Spleen (tissue), 7 donors: Measurements from ENCODE around the gene RNF19B.

Experiments
- POLR2A ChIP-seq, 3 donors: fragments of 450-650 bp; IDR thresholded peaks; one replicate each; pipeline ENCODE4 v1.5.1; 2017; ENCODE audit warnings: antibody characterized with exemption in 3 of 3, mild to moderate bottlenecking in 1 of 3
- POLR2AphosphoS5 ChIP-seq, 3 donors: sonication (generic); formaldehyde crosslinking; IDR thresholded peaks; one replicate each; pipeline ENCODE4 v1.5.1; 2017; ENCODE audit warnings: antibody characterized with exemption in 3 of 3
- TF ChIP-seq, protein P1 (sequence below), 11 experiments: fragments of 200-600 bp in 7 of 11; fragments of 450-650 bp in 4 of 11; sonication (generic) in 4 of 11; IDR thresholded peaks in 8 of 11; conservative IDR thresholded peaks in 3 of 11; 1 replicate in 7 of 11; 2 replicates in 4 of 11; pipeline versions ENCODE4 v1.4.0 to v1.8.0; 2016 to 2021; ENCODE audit warnings: antibody characterized with exemption in 11 of 11, inconsistent platforms in 4 of 11, mild to moderate bottlenecking in 1 of 11
- donor health status: DM: no; HTN: no; CAD: no; lungs with moderate emphysema.
- donor health status: DM: no; HTN: no; CAD: no.
- donor health status: DM: no; HTN: no; CAD: no.

DNA sequence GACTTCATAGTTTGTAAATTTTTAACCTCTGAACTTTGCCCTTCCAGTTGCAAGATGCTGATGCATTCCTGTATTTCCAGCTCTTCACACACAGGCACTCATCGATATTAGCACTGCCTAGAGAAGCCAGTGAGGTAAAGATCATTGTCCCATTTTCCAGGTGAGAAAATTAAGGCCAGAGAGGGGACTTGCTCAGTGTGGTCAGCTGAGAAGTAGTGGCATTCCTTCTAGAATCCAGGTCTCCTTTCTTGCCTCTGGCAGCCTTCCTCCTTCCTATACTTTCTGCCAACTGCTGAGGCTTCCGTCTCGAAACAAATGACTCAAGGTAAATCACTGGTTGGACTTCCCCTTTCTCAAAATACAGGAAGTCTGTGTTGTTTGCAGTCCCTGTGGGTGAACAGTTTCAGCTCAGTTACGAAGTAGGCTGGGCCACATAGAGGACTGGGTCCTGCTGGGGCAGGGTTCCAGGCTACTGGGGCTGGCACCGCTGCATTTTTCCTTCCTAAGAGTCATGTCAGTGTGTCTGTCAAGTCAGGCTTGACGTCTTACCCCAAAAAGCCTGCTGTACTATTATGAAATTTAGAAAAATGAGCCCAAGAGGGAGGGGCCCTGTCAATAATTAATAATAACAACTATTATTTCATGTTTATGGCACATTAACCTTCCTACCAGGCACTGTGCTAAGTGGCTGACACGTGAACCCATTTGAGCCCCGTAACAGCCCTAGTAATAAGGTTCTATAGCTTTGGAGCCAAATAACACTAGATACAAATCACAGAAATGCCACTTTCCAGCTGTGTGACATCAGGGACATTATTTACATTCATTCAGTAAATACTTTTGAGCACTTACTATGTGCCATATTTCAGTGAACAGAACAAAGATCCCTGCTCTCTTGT, 16.6 kb upstream of the RNF19B start:
- TF ChIP-seq, protein P1, sequence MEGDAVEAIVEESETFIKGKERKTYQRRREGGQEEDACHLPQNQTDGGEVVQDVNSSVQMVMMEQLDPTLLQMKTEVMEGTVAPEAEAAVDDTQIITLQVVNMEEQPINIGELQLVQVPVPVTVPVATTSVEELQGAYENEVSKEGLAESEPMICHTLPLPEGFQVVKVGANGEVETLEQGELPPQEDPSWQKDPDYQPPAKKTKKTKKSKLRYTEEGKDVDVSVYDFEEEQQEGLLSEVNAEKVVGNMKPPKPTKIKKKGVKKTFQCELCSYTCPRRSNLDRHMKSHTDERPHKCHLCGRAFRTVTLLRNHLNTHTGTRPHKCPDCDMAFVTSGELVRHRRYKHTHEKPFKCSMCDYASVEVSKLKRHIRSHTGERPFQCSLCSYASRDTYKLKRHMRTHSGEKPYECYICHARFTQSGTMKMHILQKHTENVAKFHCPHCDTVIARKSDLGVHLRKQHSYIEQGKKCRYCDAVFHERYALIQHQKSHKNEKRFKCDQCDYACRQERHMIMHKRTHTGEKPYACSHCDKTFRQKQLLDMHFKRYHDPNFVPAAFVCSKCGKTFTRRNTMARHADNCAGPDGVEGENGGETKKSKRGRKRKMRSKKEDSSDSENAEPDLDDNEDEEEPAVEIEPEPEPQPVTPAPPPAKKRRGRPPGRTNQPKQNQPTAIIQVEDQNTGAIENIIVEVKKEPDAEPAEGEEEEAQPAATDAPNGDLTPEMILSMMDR (IDR thresholded peaks at IDR 0.05 in 8 of 11, conservative IDR thresholded peaks at IDR 0.05 in 3 of 11): no peak
- no peak for TF ChIP-seq POLR2A (IDR thresholded peaks at IDR 0.05)
- peak in 2 of 3 donors; percentile 81 to 90 for TF ChIP-seq POLR2AphosphoS5 (IDR thresholded peaks at IDR 0.05)
